CD4-positive, CD25-positive, alpha-beta regulatory T cell (primary cell): Measurements from ENCODE around the gene FSTL4. TPM values are rescaled to one million over a fixed set of nuclear protein-coding genes. Genes with fewer than 3 reads are reported as not detected.
A peak's percentile ranks its signal among the peaks of the same experiment; 100 is the strongest.

Experiments
- ATAC-seq, 2 donors: fragments of 150-1000 bp; cut with Tn5 transposase; one replicate each; pipeline ENCODE4 v1.10.0; 2021; ENCODE audit warnings: low read depth in 2 of 2, moderate number of reproducible peaks in 2 of 2, moderate library complexity in 1 of 2
- DNase-seq, 3 donors: peaks; one replicate each; pipeline versions ENCODE4 v3.0.0 to v3.0.0-alpha.2; 2012 to 2022; ENCODE audit warnings: mixed read lengths in 1 of 3
- H3K27ac ChIP-seq: one replicate; pipeline ENCODE4 v1.7.0; 2013; ENCODE audit warnings: mild to moderate bottlenecking, low read length; ENCODE audit not compliant: insufficient read depth, poor library complexity, severe bottlenecking
- H3K27me3 ChIP-seq: one replicate; pipeline ENCODE4 v1.7.0; 2013; ENCODE audit warnings: low read length; ENCODE audit not compliant: control insufficient read depth, insufficient read depth
- H3K36me3 ChIP-seq: one replicate; pipeline ENCODE4 v1.7.0; 2013; ENCODE audit warnings: mild to moderate bottlenecking, low read length, moderate library complexity; ENCODE audit not compliant: control insufficient read depth, insufficient read depth
- H3K4me1 ChIP-seq: 2 replicates; pipeline ENCODE4 v1.7.0; 2013; ENCODE audit warnings: mild to moderate bottlenecking, low read length; ENCODE audit not compliant: insufficient read depth, control insufficient read depth, poor library complexity, severe bottlenecking
- H3K4me3 ChIP-seq: one replicate; pipeline ENCODE4 v1.7.0; 2013; ENCODE audit warnings: low read depth, mild to moderate bottlenecking, low read length, moderate library complexity
- H3K9me3 ChIP-seq, 2 experiments: 1 replicate in 1 of 2; 2 replicates in 1 of 2; pipeline ENCODE4 v1.7.0; 2013; ENCODE audit warnings: low read length in 2 of 2, mild to moderate bottlenecking in 1 of 2, moderate library complexity in 1 of 2; ENCODE audit not compliant: control insufficient read depth in 2 of 2
- H3K27ac Mint-ChIP-seq, 3 donors: one replicate each; pipeline ENCODE4 v1.8.0; 2020 to 2022; ENCODE audit warnings: mild to moderate bottlenecking in 3 of 3, mixed read lengths in 3 of 3, moderate library complexity in 2 of 3
- H3K27me3 Mint-ChIP-seq: one replicate; pipeline ENCODE4 v1.8.0; 2022; ENCODE audit warnings: mild to moderate bottlenecking, mixed read lengths
- H3K36me3 Mint-ChIP-seq: one replicate; pipeline ENCODE4 v1.8.0; 2020; ENCODE audit warnings: mixed read lengths
- H3K4me1 Mint-ChIP-seq, 4 donors: one replicate each; pipeline ENCODE4 v1.8.0; 2020 to 2022; ENCODE audit warnings: mixed read lengths in 4 of 4, mild to moderate bottlenecking in 1 of 4
- H3K4me3 Mint-ChIP-seq, 4 donors: one replicate each; pipeline ENCODE4 v1.8.0; 2020 to 2022; ENCODE audit warnings: mild to moderate bottlenecking in 4 of 4, mixed read lengths in 4 of 4, moderate library complexity in 3 of 4
- H3K9me3 Mint-ChIP-seq, 7 donors: one replicate each; pipeline ENCODE4 v1.8.0; 2020 to 2022; ENCODE audit warnings: mixed read lengths in 7 of 7, mild to moderate bottlenecking in 3 of 7, moderate library complexity in 2 of 7
- polyA plus RNA-seq, 4 donors: library from polyadenylated mRNA; unstranded; fragments of 300-500 nt; fragmentation: Illumina TruSeq; gene quantifications; one replicate each; pipeline ENCODE4 v1.2.3, GENCODE V29; 2021
- total RNA-seq: library from RNA; stranded (reverse); gene quantifications from one replicate; pipeline ENCODE4 v1.2.3, GENCODE V29; 2022

Gene FSTL4
- total and polyA plus RNA-seq, 5 donors from 2014 or later = 0.57 TPM; not detected in 4

DNA sequence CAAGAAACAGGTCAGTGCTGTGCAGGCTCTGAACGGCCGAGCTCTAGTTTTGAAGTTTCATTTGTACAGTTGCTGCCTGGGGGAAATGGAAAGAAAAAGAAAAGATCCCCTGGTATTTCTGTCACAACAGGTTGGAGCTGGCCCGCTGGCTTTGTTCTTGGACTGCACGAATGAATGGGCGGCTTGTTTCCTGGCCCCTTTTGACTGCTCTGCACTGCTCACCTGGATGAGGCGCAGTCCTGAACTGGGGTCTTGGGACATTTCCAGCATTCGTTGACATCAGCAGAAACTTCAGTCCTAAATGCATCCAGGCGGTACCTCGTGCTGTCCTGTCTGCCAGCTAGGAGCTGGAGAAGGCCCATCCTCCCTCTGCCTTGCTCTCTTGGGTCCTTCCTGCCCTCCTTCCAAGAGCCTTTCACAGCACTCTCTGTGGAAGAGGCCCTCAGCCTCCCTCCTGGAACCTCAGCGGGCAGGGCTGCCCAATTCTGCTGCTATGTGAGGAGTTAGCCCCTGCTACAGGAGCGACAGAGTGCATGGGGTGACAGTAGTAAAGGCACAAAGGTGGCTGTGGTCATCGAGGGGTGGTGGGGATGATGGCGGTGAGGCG, 189.2 kb downstream of the FSTL4 start:
- no peak overlapping the region for H3K4me3 ChIP-seq
- no peak overlapping the region for H3K27ac Mint-ChIP-seq

GRCh38 chr5:133421806-133422205, 190.5 kb downstream of the FSTL4 start:
- Mint-ChIP-seq H3K4me1 (peaks cover 0 to 5% (median 2%) of the 10 kb centered on the region in 4 donors), H3K27me3 (peaks cover 12% of the 10 kb centered on the region), H3K27ac (peak overlapping the region in 1 of 3 donors; percentile 1), H3K9me3 (peaks cover 0 to 5% (median 0%) of the 10 kb centered on the region in 7 donors), H3K36me3 (no peaks in the 10 kb centered on the region), H3K4me3 (no peak overlapping the region)
- ATAC-seq = no peak
- H3K4me1 ChIP-seq = peaks cover 4% of the 10 kb centered on the region
- no peak overlapping the region for H3K27ac ChIP-seq
- H3K27me3 ChIP-seq = no peaks in the 10 kb centered on the region
- no peak for DNase-seq
- H3K9me3 ChIP-seq = no peaks in the 10 kb centered on the region
- no peak overlapping the region for H3K4me3 ChIP-seq
- H3K36me3 ChIP-seq = no peaks in the 10 kb centered on the region

More for the DNA sequence above, 189.2 kb downstream of the FSTL4 start:
- Mint-ChIP-seq H3K36me3 (no peaks in the 10 kb centered on the region), H3K27me3 (peaks cover 12% of the 10 kb centered on the region), H3K9me3 (peaks cover 0 to 2% (median 0%) of the 10 kb centered on the region in 7 donors), H3K4me3 (no peak overlapping the region), H3K4me1 (peaks cover 0 to 5% (median 2%) of the 10 kb centered on the region in 4 donors)
- Histone ChIP-seq H3K4me1 (peaks cover 4% of the 10 kb centered on the region), H3K36me3 (no peaks in the 10 kb centered on the region), H3K27ac (no peak overlapping the region), H3K27me3 (no peaks in the 10 kb centered on the region), H3K9me3 (no peaks in the 10 kb centered on the region)
- DNase-seq (no peak), ATAC-seq (no peak)

- Histone ChIP-seq H3K27me3 (peaks cover 4% of the 10 kb centered on the region), H3K4me3 (no peak overlapping the region), H3K9me3 (no peaks in the 10 kb centered on the region), H3K36me3 (no peaks in the 10 kb centered on the region), H3K27ac (no peak overlapping the region), H3K4me1 (peaks cover 4% of the 10 kb centered on the region)
- peaks cover 12% of the 10 kb centered on the region for H3K27me3 Mint-ChIP-seq
- no peaks in the 10 kb centered on the region for H3K36me3 Mint-ChIP-seq
- H3K4me3 Mint-ChIP-seq = no peak overlapping the region
- H3K27ac Mint-ChIP-seq = no peak overlapping the region
- DNase-seq (peak in 1 of 3 donors; percentile 11), ATAC-seq (no peak)
- peaks cover 0 to 5% (median 2%) of the 10 kb centered on the region in 4 donors for H3K4me1 Mint-ChIP-seq
- peaks cover 0 to 5% (median 0%) of the 10 kb centered on the region in 7 donors for H3K9me3 Mint-ChIP-seq
These were observed 190.9 kb downstream of the FSTL4 start for GRCh38 chr5:133421394-133421793.

- Mint-ChIP-seq H3K4me1 (peaks cover 0 to 5% (median 2%) of the 10 kb centered on the region in 4 donors), H3K27me3 (peaks cover 15% of the 10 kb centered on the region), H3K9me3 (peaks cover 0 to 5% (median 0%) of the 10 kb centered on the region in 7 donors), H3K4me3 (no peak overlapping the region), H3K27ac (peak overlapping the region in 1 of 3 donors; percentile 62), H3K36me3 (no peaks in the 10 kb centered on the region)
- Histone ChIP-seq H3K36me3 (no peaks in the 10 kb centered on the region), H3K4me1 (peaks cover 4% of the 10 kb centered on the region), H3K4me3 (no peak overlapping the region), H3K27ac (no peak overlapping the region), H3K9me3 (no peaks in the 10 kb centered on the region), H3K27me3 (peaks cover 8% of the 10 kb centered on the region)
- DNase-seq (no peak), ATAC-seq (no peak)
These were observed 191.7 kb downstream of the FSTL4 start for GRCh38 chr5:133420440-133421301.

- H3K27me3 ChIP-seq = peaks cover 19% of the 10 kb centered on the region
- DNase-seq (no peak), ATAC-seq (no peak)
- Mint-ChIP-seq H3K4me3 (no peak overlapping the region), H3K4me1 (no peaks in the 10 kb centered on the region), H3K36me3 (no peaks in the 10 kb centered on the region), H3K27me3 (peaks cover 18% of the 10 kb centered on the region), H3K9me3 (peaks cover 0 to 7% (median 0%) of the 10 kb centered on the region in 7 donors), H3K27ac (peak overlapping the region in 1 of 3 donors; percentile 27)
- H3K9me3 ChIP-seq = no peaks in the 10 kb centered on the region
- H3K27ac ChIP-seq = no peak overlapping the region
- no peaks in the 10 kb centered on the region for H3K36me3 ChIP-seq
- no peaks in the 10 kb centered on the region for H3K4me1 ChIP-seq
- no peak overlapping the region for H3K4me3 ChIP-seq
These were observed 196.4 kb downstream of the FSTL4 start for GRCh38 chr5:133415906-133416305.

GRCh38 chr5:133415506-133415905, 196.8 kb downstream of the FSTL4 start:
- no peak overlapping the region for H3K4me3 Mint-ChIP-seq
- H3K27me3 Mint-ChIP-seq = peaks cover 20% of the 10 kb centered on the region
- H3K4me1 ChIP-seq = no peaks in the 10 kb centered on the region
- no peaks in the 10 kb centered on the region for H3K36me3 Mint-ChIP-seq
- no peak overlapping the region for H3K4me3 ChIP-seq
- peak overlapping the region in 1 of 3 donors; percentile 27 for H3K27ac Mint-ChIP-seq
- DNase-seq (no peak), ATAC-seq (no peak)
- peaks cover 0 to 7% (median 0%) of the 10 kb centered on the region in 7 donors for H3K9me3 Mint-ChIP-seq
- H3K27ac ChIP-seq = no peak overlapping the region
- H3K27me3 ChIP-seq = peaks cover 19% of the 10 kb centered on the region
- H3K36me3 ChIP-seq = no peaks in the 10 kb centered on the region
- H3K9me3 ChIP-seq = no peaks in the 10 kb centered on the region
- no peaks in the 10 kb centered on the region for H3K4me1 Mint-ChIP-seq

- DNase-seq = no peak
- Mint-ChIP-seq H3K36me3 (no peaks in the 10 kb centered on the region), H3K27ac (no peak overlapping the region), H3K4me1 (no peaks in the 10 kb centered on the region), H3K9me3 (peaks cover 0 to 5% (median 0%) of the 10 kb centered on the region in 7 donors), H3K27me3 (peaks cover 23% of the 10 kb centered on the region), H3K4me3 (no peak overlapping the region)
- H3K9me3 ChIP-seq = no peaks in the 10 kb centered on the region
- H3K27ac ChIP-seq = no peak overlapping the region
- no peaks in the 10 kb centered on the region for H3K4me1 ChIP-seq
- no peak for ATAC-seq
- peaks cover 19% of the 10 kb centered on the region for H3K27me3 ChIP-seq
- no peak overlapping the region for H3K4me3 ChIP-seq
- no peaks in the 10 kb centered on the region for H3K36me3 ChIP-seq
These were observed 199.7 kb downstream of the FSTL4 start for GRCh38 chr5:133412661-133413060.
